Measurements from ENCODE around the gene RTL9.

Gene RTL9

DNA sequence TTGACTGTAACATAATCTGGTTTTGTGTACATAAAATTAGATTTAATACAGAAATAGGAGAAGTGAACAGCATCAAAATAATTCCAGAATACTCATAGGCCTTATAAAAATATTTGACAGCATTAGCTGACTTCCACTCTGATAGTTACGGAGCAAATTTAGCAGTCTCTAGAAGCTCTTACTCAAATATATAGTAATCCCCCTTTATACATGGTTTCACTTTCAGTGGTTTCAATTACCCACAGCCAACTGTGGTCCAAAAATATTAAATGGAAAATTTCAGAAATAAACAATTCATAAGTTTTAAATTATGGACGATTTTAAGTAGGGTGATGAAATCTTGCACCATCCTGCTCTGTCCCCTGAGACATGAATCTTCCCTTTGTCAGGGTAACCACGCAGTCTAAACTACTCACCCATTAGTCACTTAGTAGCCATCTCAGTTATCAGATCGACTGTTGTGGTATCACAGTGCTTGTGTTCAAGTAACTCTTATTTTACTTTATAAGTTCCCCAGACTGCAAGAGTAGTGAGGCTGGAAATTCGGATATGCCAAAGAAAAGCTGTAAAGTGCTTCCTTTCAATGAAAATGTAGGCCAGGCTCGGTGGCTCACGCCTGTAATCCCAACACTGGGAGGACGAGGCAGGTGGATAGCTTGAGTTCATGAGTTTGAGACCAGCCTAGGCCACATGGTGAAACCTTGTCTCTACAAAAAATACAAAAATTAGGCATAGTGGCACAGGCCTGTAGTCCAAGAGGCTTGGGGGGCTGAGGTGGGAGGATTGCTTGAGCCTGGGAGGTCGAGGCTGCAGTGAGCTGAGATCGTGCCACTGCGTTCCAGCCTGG, 17.2 kb upstream of the RTL9 start:
- DNase-seq (ENCODE audit: low read depth in 1 of 2, low spot score in 1 of 2), result no peak

DNA sequence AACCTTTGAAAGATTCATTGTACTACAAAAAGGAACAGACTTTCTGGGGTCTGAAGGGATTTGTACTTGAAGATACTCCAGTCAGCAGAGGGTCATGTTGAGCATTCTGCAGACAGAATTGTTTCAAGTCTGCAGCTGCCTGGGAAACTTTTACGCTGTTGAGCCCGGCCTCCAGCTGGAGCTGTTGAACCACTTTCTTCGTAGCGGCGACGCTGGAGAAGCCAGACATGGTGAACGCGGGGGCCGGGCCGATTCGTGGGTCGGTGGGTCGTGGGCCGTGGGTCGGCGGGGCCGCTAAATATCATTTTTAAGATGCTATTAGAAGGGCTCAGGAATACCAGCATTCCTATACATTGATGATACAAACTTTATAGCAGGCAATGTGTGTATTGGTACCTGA, 12.0 kb upstream of the RTL9 start:
- no peak for DNase-seq (ENCODE audit: low read depth in 1 of 2, low spot score in 1 of 2)

DNA sequence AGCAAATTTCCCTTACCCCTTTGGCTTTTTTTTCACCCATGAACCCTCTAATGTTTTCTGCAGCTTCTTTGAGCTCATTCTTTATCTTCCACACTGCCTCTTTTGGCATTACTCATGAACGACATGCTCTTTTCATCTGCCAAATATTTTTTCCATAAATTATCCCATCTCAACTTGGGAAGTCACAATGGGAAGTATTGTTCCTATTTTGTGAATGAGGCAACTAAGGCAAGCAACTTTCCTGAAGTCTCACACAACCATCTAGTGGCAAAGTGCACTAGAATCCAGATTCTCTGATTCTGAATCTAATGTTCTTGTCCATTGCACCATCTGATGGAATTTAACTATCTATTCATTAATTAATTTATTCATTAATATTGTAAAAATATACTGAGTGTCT, 625 bp downstream of the RTL9 start:
- DNase-seq (ENCODE audit: low read depth in 1 of 2, low spot score in 1 of 2), result no peak

DNA sequence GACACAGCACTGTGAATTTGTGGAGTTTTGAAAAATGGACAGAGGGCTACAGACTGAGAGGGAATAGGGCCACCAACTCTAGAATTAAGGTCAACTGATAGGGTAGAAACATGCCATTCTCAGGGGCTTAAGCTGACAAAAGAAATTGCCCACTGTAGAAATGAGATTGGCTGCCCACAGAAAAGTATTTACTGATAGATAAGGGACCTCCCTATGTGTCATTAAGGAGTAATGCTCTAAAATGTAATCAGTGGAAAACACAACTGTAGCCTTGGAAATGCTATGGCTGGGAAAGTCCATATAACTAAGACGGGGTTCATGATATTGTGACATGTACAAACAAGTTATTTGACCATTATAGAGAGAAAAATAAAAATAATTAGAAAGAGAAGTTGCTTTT, 4.6 kb downstream of the RTL9 start:
- no peak for DNase-seq (ENCODE audit: low read depth in 1 of 2, low spot score in 1 of 2)

DNA sequence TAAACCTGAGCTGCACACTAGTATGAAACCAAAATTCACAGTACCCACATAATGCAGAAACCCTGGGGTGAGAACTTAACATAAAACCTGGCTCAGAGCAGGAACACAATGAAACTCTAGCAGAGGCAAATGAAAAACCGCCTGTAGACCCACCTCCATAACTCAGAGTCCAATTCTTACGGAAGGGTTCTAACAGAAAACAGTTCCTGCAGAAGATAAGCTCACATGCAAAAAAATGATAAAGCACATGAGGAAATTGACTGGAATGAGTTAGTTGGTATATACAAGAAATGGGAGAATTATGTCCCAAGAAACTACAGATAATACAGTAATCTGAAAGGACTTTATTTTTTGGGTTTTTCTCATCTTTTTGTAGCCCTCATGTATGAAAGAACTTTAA, 14.7 kb downstream of the RTL9 start:
- DNase-seq (ENCODE audit: low read depth in 1 of 2, low spot score in 1 of 2), result no peak

DNA sequence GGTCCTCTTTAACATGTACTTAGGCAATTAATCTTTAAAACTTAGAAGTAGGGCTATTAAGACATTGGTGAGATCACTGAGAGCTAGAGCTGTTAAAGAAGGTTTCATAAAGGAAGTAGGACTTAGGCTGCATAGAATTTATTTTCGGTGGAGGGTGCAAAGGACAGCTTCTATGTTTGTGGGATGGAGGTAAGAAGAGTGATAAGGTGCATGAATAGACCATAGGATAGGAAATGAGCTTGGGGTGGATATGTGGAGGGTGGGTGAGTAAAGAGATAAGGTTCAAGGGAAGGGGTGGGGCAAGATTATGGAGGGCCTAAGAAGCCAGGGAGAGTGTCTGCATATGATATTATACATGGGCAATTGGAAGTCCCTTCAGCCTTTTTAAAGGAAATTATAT, 15.9 kb downstream of the RTL9 start:
- no peak for DNase-seq (ENCODE audit: low read depth in 1 of 2, low spot score in 1 of 2)

DNA sequence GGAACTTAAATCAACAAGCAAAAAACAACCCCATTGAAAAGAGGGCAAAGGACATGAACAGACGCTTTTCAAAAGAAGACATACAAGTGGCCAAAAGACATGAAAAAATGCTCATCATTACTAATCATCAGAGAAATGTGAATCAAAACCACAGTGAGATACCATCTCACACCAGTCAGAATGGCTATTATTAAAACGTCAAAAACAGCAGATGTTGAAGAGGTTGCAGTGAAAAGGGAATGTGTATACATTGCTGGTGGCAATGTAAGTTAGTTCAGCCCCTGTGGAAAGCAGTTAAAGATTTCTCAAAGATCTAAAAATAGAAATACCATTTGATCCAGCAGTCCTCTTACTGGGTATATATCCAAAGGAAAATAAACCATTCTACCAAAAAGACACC, 22.6 kb downstream of the RTL9 start:
- DNase-seq (ENCODE audit: low read depth in 1 of 2, low spot score in 1 of 2), result no peak

DNA sequence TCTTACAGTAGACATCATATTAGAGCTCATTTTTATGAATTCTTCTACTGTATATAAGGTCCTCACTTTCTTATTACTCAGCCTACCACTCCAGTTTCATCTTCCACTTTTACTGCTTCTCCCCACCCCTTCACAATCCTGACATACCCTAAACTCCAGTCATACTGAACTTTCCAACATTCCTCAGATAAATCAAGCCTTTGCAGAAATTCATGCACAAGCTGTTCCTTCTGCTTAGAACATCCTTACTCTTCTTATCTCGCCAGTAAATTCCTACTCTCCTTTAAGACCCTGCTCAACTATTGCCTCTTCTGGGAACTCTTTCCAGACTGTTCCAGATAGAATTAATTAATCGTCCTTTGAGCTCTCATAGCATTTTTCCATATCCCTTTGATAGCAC, 24.8 kb downstream of the RTL9 start:
- DNase-seq (ENCODE audit: low read depth in 1 of 2, low spot score in 1 of 2), result no peak

DNA sequence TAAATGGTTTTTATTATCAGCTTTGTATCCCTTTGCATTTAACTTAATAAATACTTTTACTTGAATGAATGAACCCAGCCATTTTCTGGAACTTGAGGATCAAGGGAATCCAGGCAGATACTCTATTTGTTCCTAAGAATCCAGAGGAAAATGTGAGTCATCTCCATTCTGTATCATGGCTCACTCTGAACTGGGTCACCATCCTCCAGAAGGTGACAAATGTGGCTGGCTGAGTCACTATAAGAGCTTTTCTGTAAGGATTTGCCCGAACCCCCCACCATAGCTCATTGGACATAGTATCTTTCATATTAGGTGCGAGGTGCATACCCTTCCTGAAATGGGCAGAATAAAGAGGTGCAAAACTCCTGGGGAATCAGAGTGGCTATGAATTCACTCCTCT, 25.8 kb downstream of the RTL9 start:
- no peak for DNase-seq (ENCODE audit: low read depth in 1 of 2, low spot score in 1 of 2)

DNA sequence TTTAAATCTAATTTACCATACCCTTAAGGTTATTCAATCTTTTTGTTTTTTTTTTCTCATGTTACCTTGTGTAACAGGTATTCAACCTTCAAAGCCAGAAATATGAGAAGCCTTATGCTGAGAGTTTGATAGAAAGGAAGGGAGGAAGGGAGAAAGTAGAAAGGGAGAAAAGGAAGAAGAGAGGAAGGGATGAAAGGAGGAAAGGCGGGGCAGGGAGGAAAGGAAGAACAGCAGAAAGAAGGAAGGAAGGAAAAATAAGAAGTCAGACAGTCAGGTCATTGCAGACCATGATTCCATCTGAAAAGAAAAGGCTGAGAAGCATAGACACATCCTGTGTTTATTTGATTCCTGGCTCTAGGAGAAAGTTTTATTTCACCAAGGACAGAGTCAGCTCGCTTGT, 30.9 kb downstream of the RTL9 start:
- no peak for DNase-seq (ENCODE audit: low read depth in 1 of 2, low spot score in 1 of 2)

DNA sequence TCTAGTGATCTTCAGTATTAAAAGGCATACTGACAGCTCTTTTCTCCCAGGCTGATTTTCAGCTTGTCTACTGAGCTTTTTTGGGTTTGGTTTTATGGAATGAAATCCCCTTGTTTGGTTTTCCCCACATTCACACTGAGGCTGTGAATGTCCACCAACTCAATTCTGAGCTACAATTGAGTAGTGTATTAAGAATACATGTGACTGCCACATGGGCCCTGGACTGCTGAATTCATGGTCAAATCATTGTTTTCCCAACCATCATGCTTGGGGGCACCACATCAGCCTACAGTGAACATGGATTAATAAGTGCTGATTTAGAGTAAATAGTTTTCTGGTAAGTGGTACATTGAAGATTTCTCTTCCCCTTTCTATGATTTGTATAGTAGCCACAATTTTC, 32.4 kb downstream of the RTL9 start:
- DNase-seq (ENCODE audit: low read depth in 1 of 2, low spot score in 1 of 2), result no peak

DNA sequence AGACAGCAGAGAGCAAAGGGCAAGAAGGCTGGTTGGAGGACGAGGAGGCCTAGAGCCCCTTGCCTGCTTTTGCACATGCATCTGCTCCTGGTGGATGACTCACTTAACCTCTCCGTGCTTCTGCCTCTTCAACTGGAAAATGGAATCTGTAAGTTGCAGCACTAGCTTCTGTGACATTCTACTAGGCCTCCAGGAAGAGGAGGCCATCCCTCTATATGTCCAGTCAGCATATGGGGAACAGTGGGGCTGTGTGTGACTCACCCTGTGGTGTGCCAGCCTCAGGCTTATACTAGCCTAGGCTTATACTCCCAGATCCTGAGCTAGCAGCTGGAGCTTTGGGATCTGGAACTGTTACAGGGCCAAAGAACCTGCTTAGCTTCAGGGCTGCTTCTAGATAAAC, 36.0 kb downstream of the RTL9 start:
- DNase-seq (ENCODE audit: low read depth in 1 of 2, low spot score in 1 of 2), result no peak

DNA sequence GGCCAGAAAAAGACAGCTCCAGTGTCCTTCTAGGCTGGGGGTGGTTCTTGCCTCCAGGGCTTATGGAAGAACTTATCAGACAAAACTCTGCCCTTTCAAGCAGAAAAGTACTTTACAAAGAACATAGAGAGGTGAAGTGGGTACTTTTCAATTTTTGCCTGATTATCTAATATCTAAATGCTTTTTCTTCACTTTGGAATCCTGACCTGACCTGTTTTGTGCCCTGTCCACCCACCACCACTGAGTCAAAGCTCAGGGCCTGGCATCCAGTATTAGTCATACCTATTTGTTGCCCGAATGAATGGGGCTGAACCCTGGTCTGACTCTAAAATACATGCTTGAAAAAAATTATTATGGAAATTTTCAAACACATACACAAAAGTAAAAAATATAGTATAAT, 37.2 kb downstream of the RTL9 start:
- no peak for DNase-seq (ENCODE audit: low read depth in 1 of 2, low spot score in 1 of 2)

DNA sequence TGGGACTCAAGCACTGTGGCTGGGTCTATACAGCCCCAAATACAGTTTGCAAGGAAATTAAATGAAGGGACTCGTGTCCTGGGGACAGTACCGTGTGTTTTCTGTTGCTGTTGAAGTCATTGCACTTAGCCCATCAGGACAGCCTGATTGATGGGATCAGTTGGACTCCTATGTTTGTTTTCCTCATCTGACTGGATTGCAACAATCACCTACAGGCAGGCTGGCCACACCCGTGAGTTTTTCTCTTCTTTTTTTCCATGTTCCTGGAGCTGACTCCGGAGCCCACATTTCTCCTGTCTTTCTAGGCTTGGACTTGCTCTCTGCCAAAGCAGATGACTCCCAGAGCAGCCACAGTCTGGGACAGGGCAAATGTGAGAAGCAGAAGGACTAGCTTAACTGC, 38.1 kb downstream of the RTL9 start:
- DNase-seq (ENCODE audit: low read depth in 1 of 2, low spot score in 1 of 2), result no peak

DNA sequence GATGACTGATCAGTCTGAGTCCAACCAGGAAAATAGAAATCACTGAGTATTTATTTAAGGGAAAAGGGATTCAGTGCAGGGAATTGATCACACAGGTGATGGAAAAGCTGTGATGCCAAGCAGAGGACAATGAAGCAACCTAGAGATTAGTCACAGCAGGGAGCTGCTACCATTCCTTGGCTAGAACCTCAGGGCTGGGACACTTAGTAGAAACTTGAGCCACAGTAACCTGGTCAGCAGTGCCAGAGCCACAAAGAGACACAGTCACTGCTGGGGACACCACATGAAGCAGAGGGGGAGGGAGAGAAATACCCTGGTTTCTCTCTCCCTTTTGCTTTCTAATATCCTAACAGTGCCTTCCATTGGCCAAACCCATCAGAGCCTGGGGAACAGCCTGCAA, 38.7 kb downstream of the RTL9 start:
- DNase-seq (ENCODE audit: low read depth in 1 of 2, low spot score in 1 of 2), result no peak

DNA sequence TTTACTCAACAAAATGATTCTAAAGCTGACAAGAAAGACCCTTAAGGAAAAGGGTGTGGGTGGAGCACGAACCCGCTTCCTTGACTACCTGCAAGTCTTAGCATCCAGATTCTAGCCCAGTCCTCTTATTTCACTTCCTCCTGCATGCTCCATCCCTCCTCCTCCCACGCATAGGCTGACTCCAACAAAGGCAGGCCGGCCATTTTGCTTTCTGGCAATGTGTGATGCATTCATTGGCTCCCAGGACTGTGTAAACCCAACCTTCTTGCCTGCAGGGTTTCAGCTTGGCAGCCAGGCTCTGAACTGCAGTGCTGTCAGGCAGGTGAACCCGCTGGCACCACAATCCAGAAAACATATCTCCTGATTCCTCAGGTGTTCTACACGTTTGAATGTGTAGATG, 39.3 kb downstream of the RTL9 start:
- no peak for DNase-seq (ENCODE audit: low read depth in 1 of 2, low spot score in 1 of 2)

DNA sequence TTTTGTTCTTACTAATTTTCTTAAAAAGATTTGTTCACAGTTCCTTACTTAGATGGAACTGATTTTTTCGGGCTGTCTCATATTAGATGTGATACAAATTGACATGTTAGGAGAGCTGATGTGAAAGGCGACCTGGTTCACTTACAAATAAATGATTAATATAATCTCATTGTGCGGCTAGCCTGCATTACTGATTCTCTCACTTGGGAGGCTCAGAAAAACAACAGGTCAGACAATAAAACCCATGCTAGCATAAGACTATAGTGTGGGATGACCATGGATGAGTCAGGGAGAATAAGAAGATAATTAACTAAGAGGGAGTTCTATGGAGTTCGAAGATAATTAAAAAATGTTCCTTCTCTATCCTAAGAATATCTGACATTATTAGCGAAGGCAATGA, 40.8 kb downstream of the RTL9 start:
- no peak for DNase-seq (ENCODE audit: low read depth in 1 of 2, low spot score in 1 of 2)

DNA sequence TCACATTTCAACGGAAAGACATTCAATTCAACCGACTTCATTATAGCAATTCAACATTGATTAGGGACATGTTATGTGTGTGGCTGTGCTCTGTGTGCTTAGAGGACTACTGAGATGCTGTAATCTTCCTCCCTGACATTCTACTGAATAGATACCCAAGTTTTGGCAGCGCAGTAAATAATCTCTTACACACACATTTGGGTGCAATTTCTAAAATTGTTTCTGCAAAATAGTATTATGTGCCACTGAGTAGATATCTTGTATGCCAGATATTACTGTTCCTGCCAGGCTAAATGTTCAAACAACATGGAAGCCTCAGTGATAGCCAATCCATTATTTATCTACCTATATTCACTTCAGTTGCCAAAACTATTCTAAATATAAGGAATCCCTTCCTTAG, 41.3 kb downstream of the RTL9 start:
- no peak for DNase-seq (ENCODE audit: low read depth in 1 of 2, low spot score in 1 of 2)

DNA sequence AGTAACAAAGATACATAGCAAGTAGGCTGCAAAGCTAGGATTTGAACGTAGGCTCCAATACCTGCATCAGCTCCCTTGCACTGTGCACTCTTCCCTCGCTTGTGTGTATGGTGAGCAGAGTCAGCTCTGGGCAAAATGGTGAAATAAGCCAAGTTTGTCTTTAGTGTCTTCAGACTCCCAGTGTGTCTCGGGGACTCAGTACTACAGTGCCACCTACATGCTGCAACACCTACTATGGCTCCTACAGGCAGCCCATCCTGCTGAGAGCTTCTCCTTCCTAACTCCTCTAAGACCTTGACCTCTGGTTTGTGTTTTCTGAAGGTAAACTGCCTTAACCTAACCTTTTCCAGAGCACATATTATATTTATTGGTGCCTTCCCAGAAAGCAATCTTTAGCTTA, 42.5 kb downstream of the RTL9 start:
- DNase-seq (ENCODE audit: low read depth in 1 of 2, low spot score in 1 of 2), result no peak

DNA sequence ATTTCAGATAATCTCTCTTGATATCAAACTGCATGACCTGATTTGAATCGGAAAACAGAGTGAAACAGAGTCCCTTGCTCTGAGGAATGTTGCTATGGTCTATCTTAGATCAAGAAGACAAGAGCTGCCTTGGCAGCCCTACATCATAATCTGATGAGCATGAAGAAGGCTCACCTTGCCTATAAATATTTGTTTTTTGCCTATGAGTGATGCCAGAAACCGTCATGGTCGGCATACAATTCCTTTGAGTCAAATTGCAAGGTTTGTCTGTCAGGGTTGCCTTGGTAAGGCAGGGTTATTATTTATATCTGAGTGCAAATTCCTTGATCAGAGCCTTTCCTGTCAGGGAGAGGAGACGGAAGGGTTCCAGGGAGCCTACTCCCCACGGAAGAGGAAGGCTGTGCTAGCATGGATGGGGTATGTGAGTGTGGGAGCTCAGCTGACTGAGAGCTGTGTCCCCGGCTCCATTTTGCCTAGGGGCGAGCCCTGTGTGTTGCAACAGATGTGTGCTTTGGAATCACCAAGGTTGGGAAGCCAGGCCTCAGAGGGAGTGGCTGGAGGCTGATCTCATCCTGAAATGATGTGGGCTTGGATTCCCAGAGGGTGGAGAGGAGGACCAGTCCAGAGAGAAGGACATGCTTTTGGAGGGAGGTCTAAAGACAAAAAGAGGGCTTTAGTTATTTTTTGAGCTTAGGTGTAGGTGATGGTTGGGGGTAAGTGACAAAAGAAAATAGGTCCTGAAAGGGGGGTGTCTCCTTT, 43.6 kb downstream of the RTL9 start:
- DNase-seq (ENCODE audit: low read depth in 1 of 2, low spot score in 1 of 2), result no peak

DNA sequence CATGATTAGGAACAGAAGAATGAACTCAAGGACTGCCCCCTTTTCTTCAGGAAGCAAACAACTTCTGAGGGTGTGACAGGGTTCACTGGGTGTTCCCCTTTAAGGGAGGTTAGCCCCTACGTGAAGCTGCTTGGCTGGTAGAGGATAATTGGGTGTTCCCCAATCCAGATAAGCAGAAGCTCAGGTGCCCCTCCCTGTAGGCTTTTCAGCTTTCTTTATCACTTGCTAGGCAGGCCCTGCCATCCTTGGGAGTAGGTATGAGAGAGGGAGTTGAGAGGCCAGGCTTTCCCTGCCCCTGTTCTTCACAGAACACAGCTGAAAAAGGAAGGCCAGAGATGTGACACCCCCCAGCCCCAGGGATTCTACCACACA, 44.2 kb downstream of the RTL9 start:
- no peak for DNase-seq (ENCODE audit: low read depth in 1 of 2, low spot score in 1 of 2)

DNA sequence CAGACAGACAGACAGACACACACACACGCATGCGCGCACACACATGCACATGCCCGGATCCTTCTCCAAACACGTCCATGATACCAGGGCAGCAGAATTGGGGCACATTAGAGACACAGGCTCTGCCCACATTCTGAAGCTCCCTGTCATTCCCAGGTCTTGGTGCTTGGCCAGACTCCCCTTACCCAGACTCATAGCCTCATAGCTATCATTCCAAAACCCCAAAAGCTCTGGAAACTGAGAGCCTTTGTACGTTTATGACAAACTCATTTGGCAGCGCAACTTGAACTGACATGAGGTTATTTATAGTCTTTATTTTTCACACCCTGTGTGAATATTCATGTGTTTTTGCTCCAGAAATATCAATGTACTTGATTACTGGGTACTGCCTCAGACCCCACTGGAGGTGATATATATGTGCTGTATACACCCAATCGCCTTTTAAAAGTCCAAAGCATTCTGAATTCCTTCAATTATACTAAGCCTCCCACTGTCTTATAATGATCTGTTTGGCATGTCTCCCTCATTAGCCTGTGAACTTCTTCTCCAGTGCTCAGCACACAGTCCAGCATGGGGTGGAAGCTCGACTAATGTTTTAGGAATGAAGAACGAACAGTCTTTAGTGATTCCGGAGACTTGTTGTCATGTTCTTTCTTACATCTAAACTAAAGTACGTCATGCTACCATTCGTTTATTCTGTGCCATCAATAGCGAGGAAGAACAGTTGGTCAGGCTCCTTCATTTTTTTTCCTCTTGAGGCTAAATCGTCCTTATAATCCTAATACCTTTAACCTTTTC, 45.0 kb downstream of the RTL9 start:
- no peak for DNase-seq (ENCODE audit: low read depth in 1 of 2, low spot score in 1 of 2)
